Common myeloid progenitor, CD34-positive (primary cell): ENCODE measurements around the gene NACA2.

Experiments
- CTCF ChIA-PET: fragments of 350-600 bp; sonication (Branson Sonifier 250); formaldehyde crosslinking; loops from one replicate; lab custom pipeline; 2021; ENCODE audit warnings: antibody characterized with exemption; lab: Charles Lee
- POLR2A ChIA-PET: fragments of 350-600 bp; sonication (Branson Sonifier 250); formaldehyde crosslinking; loops from one replicate; lab custom pipeline; 2021; ENCODE audit warnings: antibody characterized with exemption; lab: Charles Lee
- DNase-seq, 3 donors: peaks; one replicate each; pipeline versions ENCODE4 v3.0.0 to v3.0.0-alpha.2; 2013
- H3K27ac ChIP-seq, 2 experiments: 1 replicate in 1 of 2; 2 replicates in 1 of 2; pipeline ENCODE4 v1.7.0; 2013; ENCODE audit warnings: inconsistent platforms in 2 of 2, low read length in 2 of 2, mild to moderate bottlenecking in 2 of 2, low read depth in 1 of 2, moderate library complexity in 1 of 2; ENCODE audit not compliant: severe bottlenecking in 2 of 2, insufficient read depth in 1 of 2, poor library complexity in 1 of 2
- H3K27me3 ChIP-seq, 5 experiments: replicated peaks in 2 of 5; 1 replicate in 3 of 5; 2 replicates in 2 of 5; pipeline versions ENCODE4 v1.6.1 to v1.7.0; 2013; ENCODE audit warnings: low read length in 4 of 5, mild to moderate bottlenecking in 2 of 5, moderate library complexity in 2 of 5, inconsistent platforms in 1 of 5; ENCODE audit not compliant: insufficient read depth in 5 of 5, control insufficient read depth in 4 of 5
- H3K36me3 ChIP-seq, 4 experiments: 1 replicate in 2 of 4; 2 replicates in 2 of 4; pipeline versions ENCODE4 v1.6.1 to v1.7.0; 2013; ENCODE audit warnings: low read length in 3 of 4, control low read depth in 1 of 4, mild to moderate bottlenecking in 1 of 4; ENCODE audit not compliant: control insufficient read depth in 4 of 4, insufficient read depth in 4 of 4
- H3K4me1 ChIP-seq, 4 experiments: 1 replicate in 3 of 4; 2 replicates in 1 of 4; pipeline versions ENCODE4 v1.6.1 to v1.7.1; 2013; ENCODE audit warnings: low read length in 3 of 4, mild to moderate bottlenecking in 3 of 4, control low read depth in 1 of 4, inconsistent platforms in 1 of 4, moderate library complexity in 1 of 4; ENCODE audit not compliant: control insufficient read depth in 4 of 4, insufficient read depth in 4 of 4; ENCODE audit errors: control extremely low read depth in 1 of 4
- H3K4me3 ChIP-seq, 7 experiments: 1 replicate in 4 of 7; 2 replicates in 3 of 7; pipeline versions ENCODE4 v1.5.1 to v1.7.0; 2013; ENCODE audit warnings: mild to moderate bottlenecking in 7 of 7, low read length in 6 of 7, moderate library complexity in 6 of 7, inconsistent platforms in 2 of 7, low read depth in 2 of 7, control low read depth in 1 of 7; ENCODE audit not compliant: insufficient read depth in 4 of 7, control insufficient read depth in 1 of 7; ENCODE audit errors: extremely low read depth in 1 of 7
- H3K9me3 ChIP-seq, 5 experiments: 1 replicate in 4 of 5; 2 replicates in 1 of 5; pipeline versions ENCODE4 v1.6.1 to v1.7.1; 2013; ENCODE audit warnings: low read length in 4 of 5, mild to moderate bottlenecking in 2 of 5, inconsistent platforms in 1 of 5, low read depth in 1 of 5, moderate library complexity in 1 of 5; ENCODE audit not compliant: control insufficient read depth in 4 of 5, insufficient read depth in 2 of 5; ENCODE audit errors: control extremely low read depth in 1 of 5
- WGBS: methylation state at CpG from one replicate; pipeline ENCODE4 v1.1.5; 2013; ENCODE audit not compliant: insufficient coverage; 5-methylcytosine and 5-hydroxymethylcytosine counted together

NACA2 gene

GRCh38 chr17:61605692-61606091 lies 14.7 kb upstream of the NACA2 start:
- no peak overlapping the region for H3K4me3 ChIP-seq
- H3K4me1 ChIP-seq, result no peaks in the 10 kb centered on the region
- no peaks in the 10 kb centered on the region for H3K36me3 ChIP-seq
- no peaks in the 10 kb centered on the region for H3K9me3 ChIP-seq
- H3K27ac ChIP-seq, result no peak overlapping the region
- no peak for DNase-seq
- peaks cover 0 to 4% (median 0%) of the 10 kb centered on the region in 5 experiments for H3K27me3 ChIP-seq
- ChIA-PET POLR2A (interaction anchor here (0.6 kb wide), 1 partner anchor 26 kb away, joined by 3 read pairs; no protein-coding TSS in a partner anchor), CTCF (no interaction called here)

- Histone ChIP-seq H3K27me3 (peaks cover 3 to 16% (median 5%) of the 10 kb centered on the region in 5 experiments), H3K4me1 (no peaks in the 10 kb centered on the region), H3K36me3 (no peaks in the 10 kb centered on the region), H3K9me3 (no peaks in the 10 kb centered on the region), H3K27ac (no peak overlapping the region), H3K4me3 (no peak overlapping the region)
- ChIA-PET CTCF (no interaction called here), POLR2A (no interaction called here)
- no peak for DNase-seq
- WGBS, result 90% methylated on average over 1 of the region's 4 CpGs
Observed at GRCh38 chr17:61601297-61601696, 10.3 kb upstream of the NACA2 start.

GRCh38 chr17:61600621-61601020 lies 9.6 kb upstream of the NACA2 start:
- 16% methylated on average over 2 of the region's 2 CpGs for WGBS
- no peak for DNase-seq
- CTCF ChIA-PET, result no interaction called here
- Histone ChIP-seq H3K9me3 (no peaks in the 10 kb centered on the region), H3K27ac (no peak overlapping the region), H3K36me3 (no peaks in the 10 kb centered on the region), H3K4me1 (no peaks in the 10 kb centered on the region), H3K4me3 (no peak overlapping the region), H3K27me3 (peaks cover 3 to 22% (median 5%) of the 10 kb centered on the region in 5 experiments)
- POLR2A ChIA-PET, result interaction anchor here (0.6 kb wide), 1 partner anchor 1325 kb away, joined by 4 read pairs; no protein-coding TSS in a partner anchor

- Histone ChIP-seq H3K36me3 (no peaks in the 10 kb centered on the region), H3K4me1 (no peaks in the 10 kb centered on the region), H3K27ac (no peak overlapping the region), H3K4me3 (no peak overlapping the region), H3K27me3 (peaks cover 3 to 24% (median 5%) of the 10 kb centered on the region in 5 experiments), H3K9me3 (no peaks in the 10 kb centered on the region)
- 96% methylated on average over 3 of the region's 3 CpGs for WGBS
- POLR2A ChIA-PET, result no interaction called here
- DNase-seq, result no peak
- CTCF ChIA-PET, result no interaction called here
Observed at GRCh38 chr17:61599608-61600007, 8.6 kb upstream of the NACA2 start.

GRCh38 chr17:61598014-61598413 lies 7.0 kb upstream of the NACA2 start:
- no peaks in the 10 kb centered on the region for H3K36me3 ChIP-seq
- WGBS, result no CpG with 5 or more reads among the region's 2 CpGs
- H3K4me3 ChIP-seq, result no peak overlapping the region
- DNase-seq, result no peak
- ChIA-PET POLR2A (no interaction called here), CTCF (no interaction called here)
- peaks cover 3 to 35% (median 7%) of the 10 kb centered on the region in 5 experiments for H3K27me3 ChIP-seq
- no peaks in the 10 kb centered on the region for H3K4me1 ChIP-seq
- H3K9me3 ChIP-seq, result no peaks in the 10 kb centered on the region
- no peak overlapping the region for H3K27ac ChIP-seq

- peaks cover 3 to 38% (median 7%) of the 10 kb centered on the region in 5 experiments for H3K27me3 ChIP-seq
- H3K27ac ChIP-seq, result no peak overlapping the region
- no peaks in the 10 kb centered on the region for H3K36me3 ChIP-seq
- ChIA-PET CTCF (no interaction called here), POLR2A (no interaction called here)
- WGBS, result 100% methylated on average over 2 of the region's 3 CpGs
- H3K4me3 ChIP-seq, result no peak overlapping the region
- H3K4me1 ChIP-seq, result no peaks in the 10 kb centered on the region
- no peak for DNase-seq
- H3K9me3 ChIP-seq, result no peaks in the 10 kb centered on the region
Observed at GRCh38 chr17:61597607-61598006, 6.6 kb upstream of the NACA2 start.

DNA sequence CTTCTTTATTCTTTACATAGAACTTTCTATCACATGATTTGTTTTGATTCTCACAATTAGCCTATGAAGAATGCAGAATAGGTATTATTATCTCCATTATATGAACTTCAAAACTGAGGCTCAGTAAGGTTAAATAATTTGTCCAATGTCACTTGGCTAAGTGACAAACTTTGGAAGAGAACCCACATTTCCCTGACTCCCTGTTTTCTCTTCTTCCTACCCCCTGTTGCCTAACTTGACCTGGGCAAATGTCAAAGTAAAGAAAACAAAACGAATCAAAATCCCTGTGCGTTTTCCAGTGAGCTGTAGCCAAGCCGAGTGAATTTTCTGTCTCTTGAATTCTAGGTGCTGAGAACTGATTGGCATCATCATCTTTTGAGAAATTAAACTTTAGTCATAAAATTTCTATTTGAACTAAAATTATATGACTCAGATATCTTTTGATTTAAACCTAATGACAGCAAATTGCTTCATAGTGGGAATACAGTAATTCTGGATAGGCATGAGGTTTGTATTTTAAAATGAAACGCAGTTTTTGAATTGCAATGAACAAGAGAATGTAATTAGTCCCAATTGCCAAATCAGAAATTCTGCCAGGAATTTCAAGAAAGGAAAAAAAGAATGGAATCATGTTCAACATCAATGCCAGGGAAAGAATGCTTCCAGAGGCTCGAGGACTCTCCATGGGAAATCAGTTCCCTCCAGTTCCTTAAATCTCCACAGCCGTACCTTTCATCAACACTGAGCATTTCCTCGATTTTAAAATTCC lies 4.6 kb upstream of the NACA2 start:
- H3K4me3 ChIP-seq, result no peak overlapping the region
- H3K27me3 ChIP-seq, result peaks cover 5 to 48% (median 9%) of the 10 kb centered on the region in 5 experiments
- H3K4me1 ChIP-seq, result no peaks in the 10 kb centered on the region
- H3K27ac ChIP-seq, result no peak overlapping the region
- POLR2A ChIA-PET, result no interaction called here
- DNase-seq, result no peak
- WGBS, result 69% methylated on average over 4 of the region's 7 CpGs
- CTCF ChIA-PET, result no interaction called here
- H3K36me3 ChIP-seq, result no peaks in the 10 kb centered on the region
- H3K9me3 ChIP-seq, result no peaks in the 10 kb centered on the region
